Right cardiac atrium (tissue), 5 donors: ENCODE measurements around the gene GPHN. TPM values are rescaled to one million over a fixed set of nuclear protein-coding genes. Genes with fewer than 3 reads are reported as not detected.

Experiments used
- ATAC-seq, 2 donors: fragments of 200-7000 bp; cut with Tn5 transposase; one replicate each; pipeline versions ENCODE4 v1.8.0 to v1.9.1; 2020; ENCODE audit warnings: moderate library complexity in 2 of 2, mild to moderate bottlenecking in 1 of 2
- DNase-seq, 3 donors: peaks; one replicate each; pipeline ENCODE4 v3.0.0-alpha.2; 2020
- H3K27ac ChIP-seq: one replicate; pipeline ENCODE4 v1.5.1; 2013; ENCODE audit warnings: mild to moderate bottlenecking, low read length, control low read depth, moderate library complexity
- H3K27me3 ChIP-seq: one replicate; pipeline ENCODE4 v1.6.1; 2013; ENCODE audit not compliant: control insufficient read depth, insufficient read depth
- H3K4me1 ChIP-seq: one replicate; pipeline ENCODE4 v1.6.1; 2013; ENCODE audit warnings: low read length; ENCODE audit not compliant: control insufficient read depth, insufficient read depth
- H3K4me3 ChIP-seq: one replicate; pipeline ENCODE4 v1.5.1; 2013; ENCODE audit warnings: low read length, control low read depth
- H3K9me3 ChIP-seq: one replicate; pipeline ENCODE4 v1.6.1; 2013; ENCODE audit warnings: low read length; ENCODE audit not compliant: control insufficient read depth
- WGBS: extraction: QIAGEN DNeasy Blood & Tissue Kit; methylation state at CpG from one replicate; pipeline ENCODE4 v1.1.7; 2013; 5-methylcytosine and 5-hydroxymethylcytosine counted together
- intact Hi-C, 4 donors: fragments of 100-400 bp; cut with DNase I; formaldehyde crosslinking; loops; one replicate each; pipeline versions ENCODE4 v1.11.0 to v1.14.0; 2022 to 2023
- polyA plus RNA-seq: library from polyadenylated mRNA; stranded (reverse); fragments of 200-250 nt; gene quantifications from one replicate; pipeline ENCODE4 v1.2.3, GENCODE V29; 2013
- total RNA-seq, 4 donors: library from RNA; stranded (reverse); fragmentation: NEBNext Ultra II Directional; extraction: Animal tissue kit (Norgen Biotek cat#: 25700); gene quantifications; one replicate each; pipeline ENCODE4 v1.2.1, GENCODE V29; 2021
- donor health status: healthy with polysubstance abuse.
- donor health status: DM: no; HTN: yes; CAD: no.
- donor health status: DM: no; HTN: no; CAD: no.
- donor health status: DM: no; HTN: yes; CAD: no; lungs with severe emphysema.
- donor health status: DM: yes; HTN: yes; CAD: no.

Gene GPHN
- total and polyA plus RNA-seq, 5 donors, result 16.0 to 25.4 (median 23.0) TPM

- no peak overlapping the region for H3K4me3 ChIP-seq
- intact Hi-C loops, result no loop called here
- H3K27me3 ChIP-seq, result no peaks in the 10 kb centered on the region
- no peaks in the 10 kb centered on the region for H3K4me1 ChIP-seq
- ATAC-seq (no peak), DNase-seq (no peak)
- no peak overlapping the region for H3K27ac ChIP-seq
- no peaks in the 10 kb centered on the region for H3K9me3 ChIP-seq
Observed at GRCh38 chr14:67002994-67003753, 495.2 kb downstream of the GPHN start.

- no peaks in the 10 kb centered on the region for H3K9me3 ChIP-seq
- H3K27ac ChIP-seq, result no peak overlapping the region
- WGBS, result 96% methylated on average over 2 of the region's 2 CpGs
- H3K4me3 ChIP-seq, result no peak overlapping the region
- ATAC-seq, result no peak
- H3K4me1 ChIP-seq, result no peaks in the 10 kb centered on the region
- no peaks in the 10 kb centered on the region for H3K27me3 ChIP-seq
- no peak for DNase-seq
- intact Hi-C loops, result no loop called here
Observed at GRCh38 chr14:67004521-67004920, 496.6 kb downstream of the GPHN start.

DNA sequence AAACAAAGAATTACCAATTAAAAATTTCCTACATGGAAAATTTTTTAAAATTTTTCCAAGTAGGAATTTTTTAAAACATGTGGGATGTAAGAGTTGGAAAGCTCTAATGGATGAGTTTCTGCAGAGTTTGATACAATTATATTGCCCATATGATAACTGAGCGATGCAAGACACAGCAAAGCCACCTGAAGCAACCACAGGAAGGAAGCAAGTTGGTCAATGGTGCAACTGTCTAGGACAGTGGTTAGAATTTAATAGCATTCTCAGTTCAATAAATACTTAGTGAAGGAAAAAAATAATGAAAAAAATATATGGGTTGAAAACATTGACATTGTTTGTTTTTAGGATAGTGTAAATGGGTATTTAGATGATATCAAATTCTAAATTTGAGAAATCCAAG lies 502.7 kb downstream of the GPHN start:
- intact Hi-C loops, result no loop called here
- H3K27me3 ChIP-seq, result no peaks in the 10 kb centered on the region
- no peaks in the 10 kb centered on the region for H3K9me3 ChIP-seq
- no peak overlapping the region for H3K27ac ChIP-seq
- no peak overlapping the region for H3K4me3 ChIP-seq
- WGBS, result 90% methylated on average over 1 of the region's 1 CpG
- no peak for DNase-seq
- no peak for ATAC-seq
- no peaks in the 10 kb centered on the region for H3K4me1 ChIP-seq

GRCh38 chr14:67016856-67017255 lies 508.9 kb downstream of the GPHN start:
- Histone ChIP-seq H3K4me1 (no peaks in the 10 kb centered on the region), H3K9me3 (no peaks in the 10 kb centered on the region), H3K4me3 (no peak overlapping the region), H3K27ac (no peak overlapping the region), H3K27me3 (no peaks in the 10 kb centered on the region)
- DNase-seq, result no peak
- intact Hi-C loops, result no loop called here
- ATAC-seq, result no peak

DNA sequence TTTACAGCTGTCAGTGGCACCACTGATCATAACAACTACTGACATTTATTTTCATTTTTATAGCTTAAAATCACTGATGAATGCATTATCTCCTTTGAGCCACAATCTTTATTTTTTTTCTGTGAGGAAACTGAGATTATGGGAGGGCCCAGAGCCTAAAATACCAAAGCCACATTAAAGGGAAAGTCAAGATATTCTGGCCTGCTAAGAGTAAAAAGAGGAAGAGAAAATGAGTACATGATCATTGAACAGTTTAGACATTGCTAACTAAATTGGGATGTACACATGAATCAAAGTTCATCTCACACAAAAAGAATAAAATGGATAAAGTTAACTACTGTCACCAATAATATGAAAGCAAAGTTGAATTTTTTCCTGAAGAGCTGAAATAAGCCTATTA lies 510.8 kb downstream of the GPHN start:
- no peaks in the 10 kb centered on the region for H3K27me3 ChIP-seq
- no peaks in the 10 kb centered on the region for H3K9me3 ChIP-seq
- DNase-seq, result no peak
- no peak overlapping the region for H3K27ac ChIP-seq
- no peaks in the 10 kb centered on the region for H3K4me1 ChIP-seq
- no peak overlapping the region for H3K4me3 ChIP-seq
- no peak for ATAC-seq
- intact Hi-C loops, result no loop called here

- no peaks in the 10 kb centered on the region for H3K27me3 ChIP-seq
- no peak overlapping the region for H3K4me3 ChIP-seq
- no peak for ATAC-seq
- no peaks in the 10 kb centered on the region for H3K9me3 ChIP-seq
- H3K4me1 ChIP-seq, result no peaks in the 10 kb centered on the region
- DNase-seq, result no peak
- intact Hi-C loops, result no loop called here
- WGBS, result 95% methylated on average over 3 of the region's 3 CpGs
- no peak overlapping the region for H3K27ac ChIP-seq
Observed at GRCh38 chr14:67019796-67020195, 511.8 kb downstream of the GPHN start.

DNA sequence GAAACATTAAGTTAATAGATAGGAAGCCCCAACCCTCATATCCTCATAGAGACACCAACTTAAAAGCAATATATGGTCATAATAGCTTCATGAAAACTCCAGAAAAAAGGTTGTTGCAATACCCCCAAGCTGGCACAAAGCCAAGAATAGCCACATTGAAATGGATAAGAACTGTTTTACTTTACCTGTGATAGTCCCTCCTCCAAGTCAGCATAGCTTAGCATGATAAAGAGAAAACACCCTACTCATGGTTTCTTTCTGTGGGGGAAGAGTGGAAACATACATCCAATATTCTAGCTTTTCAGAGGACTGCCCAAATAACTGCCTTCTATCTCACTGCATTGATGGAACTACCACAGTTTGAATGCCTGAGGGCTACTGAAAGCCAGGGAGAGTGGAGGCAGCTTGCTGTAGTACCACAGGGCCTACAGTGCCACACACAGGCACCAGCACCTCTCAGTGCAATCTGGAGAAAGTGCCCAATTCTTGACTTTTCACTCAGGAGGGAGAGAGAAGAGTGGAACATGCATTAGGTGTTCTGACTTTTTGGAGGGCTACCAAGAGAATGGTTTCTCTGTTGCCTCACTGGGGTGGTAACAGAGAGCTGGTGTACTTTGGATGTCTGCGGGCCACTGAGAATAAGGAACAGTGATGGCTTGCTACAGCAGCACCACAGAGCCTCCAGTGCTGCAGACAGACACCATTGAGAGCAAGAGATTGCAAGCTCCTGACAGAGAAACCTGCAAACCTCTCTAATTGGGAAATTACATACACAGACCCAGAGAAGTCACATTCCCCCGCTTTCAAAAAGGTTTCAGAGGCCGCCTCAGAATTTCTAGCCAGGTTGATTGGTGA lies 524.2 kb downstream of the GPHN start:
- H3K4me3 ChIP-seq, result no peak overlapping the region
- intact Hi-C loops, result no loop called here
- H3K27ac ChIP-seq, result no peak overlapping the region
- H3K9me3 ChIP-seq, result no peaks in the 10 kb centered on the region
- no peaks in the 10 kb centered on the region for H3K27me3 ChIP-seq
- no peaks in the 10 kb centered on the region for H3K4me1 ChIP-seq
- DNase-seq (no peak), ATAC-seq (no peak)
- over 99% methylated on average over 3 of the region's 3 CpGs for WGBS

- no peaks in the 10 kb centered on the region for H3K4me1 ChIP-seq
- no peaks in the 10 kb centered on the region for H3K27me3 ChIP-seq
- no peak overlapping the region for H3K4me3 ChIP-seq
- intact Hi-C loops, result no loop called here
- DNase-seq (no peak), ATAC-seq (no peak)
- H3K9me3 ChIP-seq, result no peaks in the 10 kb centered on the region
- no peak overlapping the region for H3K27ac ChIP-seq
Observed at GRCh38 chr14:67045440-67045839, 537.5 kb downstream of the GPHN start.

DNA sequence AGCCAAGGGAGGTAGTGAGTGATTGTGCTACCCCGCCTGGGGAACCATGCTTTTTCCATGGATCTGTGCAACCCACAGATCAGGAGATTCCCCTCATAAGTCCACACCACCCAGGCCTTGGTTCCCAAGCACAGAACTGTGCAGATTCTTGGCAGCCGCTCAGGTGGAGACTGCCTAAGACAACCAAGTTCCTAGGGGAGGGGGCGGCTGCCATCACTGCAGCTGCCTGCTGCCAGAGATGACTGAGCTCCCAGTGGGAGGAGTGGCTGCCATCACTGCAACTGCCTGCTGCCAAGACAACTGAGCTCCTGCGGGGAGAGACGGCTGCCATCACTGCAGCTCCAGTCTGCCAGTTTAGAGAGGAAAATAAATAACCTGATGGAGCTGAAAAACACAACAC lies 542.9 kb downstream of the GPHN start:
- H3K9me3 ChIP-seq, result no peaks in the 10 kb centered on the region
- H3K4me1 ChIP-seq, result no peaks in the 10 kb centered on the region

DNA sequence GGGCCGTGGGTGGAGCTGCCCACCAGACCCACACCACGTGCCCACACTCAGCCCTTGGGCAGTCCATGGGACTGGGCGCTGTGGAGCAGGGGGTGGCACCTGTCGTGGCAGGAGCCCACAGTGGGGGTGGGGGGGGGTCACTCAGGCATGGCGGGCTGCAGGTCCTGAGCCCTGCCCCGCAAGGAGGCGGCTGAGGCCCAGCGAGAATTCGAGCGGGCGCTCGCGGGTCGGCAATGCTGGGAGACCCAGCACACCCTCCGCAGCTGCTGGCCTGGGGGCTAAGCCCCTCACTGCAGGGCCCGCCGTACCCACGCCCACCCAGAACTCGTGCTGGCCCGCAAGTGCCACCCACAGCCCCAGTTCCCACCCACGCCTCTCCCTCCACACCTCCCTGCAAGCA lies 548.7 kb downstream of the GPHN start:
- DNase-seq (peak in 2 of 3 donors; percentile 26 to 42), ATAC-seq (peak in 1 of 2 donors; percentile 28)
- no peak overlapping the region for H3K27ac ChIP-seq
- no peaks in the 10 kb centered on the region for H3K27me3 ChIP-seq
- WGBS, result 96% methylated on average over 21 of the region's 21 CpGs
- H3K4me3 ChIP-seq, result no peak overlapping the region
- H3K4me1 ChIP-seq, result no peaks in the 10 kb centered on the region
- intact Hi-C loops, result no loop called here
- H3K9me3 ChIP-seq, result no peaks in the 10 kb centered on the region

More for the DNA sequence above, 542.9 kb downstream of the GPHN start:
- WGBS, result 93% methylated on average over 5 of the region's 5 CpGs
- no peak for ATAC-seq
- H3K27ac ChIP-seq, result no peak overlapping the region
- H3K4me3 ChIP-seq, result no peak overlapping the region
- intact Hi-C loops, result no loop called here
- no peaks in the 10 kb centered on the region for H3K27me3 ChIP-seq
- peak in 1 of 3 donors; percentile 12 for DNase-seq

- Histone ChIP-seq H3K27ac (no peak overlapping the region), H3K4me1 (no peaks in the 10 kb centered on the region), H3K4me3 (no peak overlapping the region), H3K27me3 (no peaks in the 10 kb centered on the region), H3K9me3 (no peaks in the 10 kb centered on the region)
- DNase-seq, result no peak
- no peak for ATAC-seq
- intact Hi-C loops, result no loop called here
- 44% methylated on average over 3 of the region's 3 CpGs for WGBS
Observed at GRCh38 chr14:67059596-67059995, 551.6 kb downstream of the GPHN start.
